ENCODE results near the gene ATP6V1F.

ATP6V1F gene

DNA sequence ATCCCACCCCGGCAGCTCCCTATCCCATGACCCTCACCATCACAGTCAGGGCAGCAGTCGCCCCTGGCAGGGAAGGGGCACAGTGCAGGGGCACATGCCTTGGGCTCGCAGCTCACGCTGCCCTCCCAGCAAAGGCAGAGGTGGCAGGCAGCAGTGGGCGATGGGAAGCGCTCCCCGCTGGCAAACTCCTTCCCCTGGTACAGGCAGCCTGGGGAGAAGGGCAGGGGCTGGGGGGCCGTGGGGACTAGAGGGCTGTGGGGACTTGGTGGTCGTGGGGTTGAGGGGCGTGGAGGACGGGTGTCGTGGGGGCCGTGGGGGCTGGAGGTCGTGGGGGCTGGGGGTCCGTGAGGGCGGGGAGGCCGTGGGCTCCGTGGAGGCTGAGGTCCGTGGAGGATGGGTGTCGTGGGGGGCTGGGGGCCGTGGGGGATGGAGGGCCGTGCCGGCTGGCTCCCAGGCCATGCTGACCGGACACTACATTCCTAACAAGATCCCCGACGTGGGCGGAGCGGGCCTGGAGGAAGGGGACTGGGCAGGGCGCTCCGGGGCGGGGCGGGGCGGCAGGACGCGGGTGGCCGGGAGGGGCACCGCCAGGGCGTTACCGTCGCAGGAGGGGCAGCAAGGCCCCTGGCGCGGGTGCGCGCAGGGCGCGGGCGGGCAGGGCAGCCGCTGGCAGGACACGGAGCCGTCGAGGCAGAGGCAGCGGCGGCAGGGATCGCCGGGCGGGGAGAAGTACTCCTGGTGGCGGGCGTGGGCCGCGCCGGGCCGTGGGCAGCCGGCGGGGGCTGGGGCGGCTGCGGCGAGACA lies 27.9 kb downstream of the ATP6V1F start:
- Histone ChIP-seq H3K9ac (ENCODE audit: low read length) (no peak overlapping the region), H3K9me3 (ENCODE audit: control insufficient read depth, low read length) (no peaks in the 10 kb centered on the region), H3K4me1 (ENCODE audit: control insufficient read depth, insufficient read depth, low read length) (no peaks in the 10 kb centered on the region), H3K4me3 (ENCODE audit: low read length) (no peak overlapping the region), H3K27me3 (replicated peaks; ENCODE audit: control insufficient read depth, insufficient read depth, low read length) (peaks cover 16% of the 10 kb centered on the region), H3K36me3 (ENCODE audit: control insufficient read depth, insufficient read depth, low read length, severe bottlenecking) (no peaks in the 10 kb centered on the region)
- DNase-seq (ENCODE audit: low read depth): peak; percentile 63

DNA sequence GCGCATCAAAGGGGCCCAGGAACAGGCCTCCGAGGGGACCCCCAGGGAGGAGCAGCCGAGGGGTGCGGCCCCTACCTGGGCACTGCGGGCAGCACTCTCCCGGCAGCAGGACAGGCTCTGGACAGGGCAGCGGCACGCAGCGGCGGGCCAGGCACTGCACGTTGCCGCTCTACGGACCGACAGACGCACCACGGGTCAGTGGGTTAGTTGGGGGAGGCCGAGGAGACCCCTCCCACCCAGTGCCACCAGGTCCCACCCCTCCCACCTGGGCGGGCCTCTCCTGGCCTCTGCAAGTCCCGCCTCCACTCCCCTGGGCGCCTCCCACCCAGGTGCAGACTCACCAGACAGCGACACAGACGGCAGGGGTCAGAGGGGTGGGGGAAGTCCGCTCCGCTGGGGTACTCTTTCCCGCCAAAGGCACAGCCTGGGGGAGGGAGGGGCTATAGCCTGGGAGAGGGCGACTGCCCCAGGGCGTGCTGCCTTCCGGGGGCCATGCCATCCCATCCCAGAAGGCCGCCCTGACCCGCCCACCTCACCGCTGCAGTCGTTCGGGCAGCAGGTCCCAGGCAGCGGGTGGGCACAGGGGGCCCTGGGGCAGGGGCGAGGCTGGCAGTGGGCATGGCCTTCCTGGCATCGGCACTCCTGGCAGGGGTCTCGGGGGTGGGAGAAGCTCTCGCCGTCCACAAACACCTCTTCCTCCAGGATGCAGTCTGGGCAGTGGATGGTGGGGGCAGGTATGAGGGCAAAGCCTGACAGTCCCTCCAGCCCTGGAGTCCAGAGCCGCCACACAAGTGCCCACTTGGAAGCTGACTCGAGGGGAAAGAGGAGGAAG lies 28.7 kb downstream of the ATP6V1F start:
- Histone ChIP-seq H3K27me3 (replicated peaks; ENCODE audit: control insufficient read depth, insufficient read depth, low read length) (peaks cover 11% of the 10 kb centered on the region), H3K36me3 (ENCODE audit: control insufficient read depth, insufficient read depth, low read length, severe bottlenecking) (no peaks in the 10 kb centered on the region), H3K9ac (ENCODE audit: low read length) (no peak overlapping the region), H3K4me3 (ENCODE audit: low read length) (no peak overlapping the region), H3K4me1 (ENCODE audit: control insufficient read depth, insufficient read depth, low read length) (no peaks in the 10 kb centered on the region), H3K9me3 (ENCODE audit: control insufficient read depth, low read length) (no peaks in the 10 kb centered on the region)
- DNase-seq (ENCODE audit: low read depth): no peak

- DNase-seq (ENCODE audit: low read depth): no peak
- H3K4me3 ChIP-seq (ENCODE audit: low read length): no peak overlapping the region
- H3K36me3 ChIP-seq (ENCODE audit: control insufficient read depth, insufficient read depth, low read length, severe bottlenecking): no peaks in the 10 kb centered on the region
- peaks cover 11% of the 10 kb centered on the region for H3K27me3 ChIP-seq (replicated peaks; ENCODE audit: control insufficient read depth, insufficient read depth, low read length)
- no peaks in the 10 kb centered on the region for H3K9me3 ChIP-seq (ENCODE audit: control insufficient read depth, low read length)
- no peak overlapping the region for H3K9ac ChIP-seq (ENCODE audit: low read length)
- H3K4me1 ChIP-seq (ENCODE audit: control insufficient read depth, insufficient read depth, low read length): no peaks in the 10 kb centered on the region
Measured at GRCh38 chr7:128891942-128892269, 29.2 kb downstream of the ATP6V1F start.

- H3K9me3 ChIP-seq (ENCODE audit: control insufficient read depth, low read length): no peaks in the 10 kb centered on the region
- H3K36me3 ChIP-seq (ENCODE audit: control insufficient read depth, insufficient read depth, low read length, severe bottlenecking): no peaks in the 10 kb centered on the region
- DNase-seq (ENCODE audit: low read depth): no peak
Measured at GRCh38 chr7:128892521-128893250, 30.0 kb downstream of the ATP6V1F start.

GRCh38 chr7:128893251-128894100 lies 30.8 kb downstream of the ATP6V1F start:
- H3K9ac ChIP-seq (ENCODE audit: low read length): no peak overlapping the region
- no peaks in the 10 kb centered on the region for H3K36me3 ChIP-seq (ENCODE audit: control insufficient read depth, insufficient read depth, low read length, severe bottlenecking)
- no peak overlapping the region for H3K4me3 ChIP-seq (ENCODE audit: low read length)
- H3K4me1 ChIP-seq (ENCODE audit: control insufficient read depth, insufficient read depth, low read length): peaks cover 10% of the 10 kb centered on the region
- H3K27me3 ChIP-seq (replicated peaks; ENCODE audit: control insufficient read depth, insufficient read depth, low read length): peaks cover 10% of the 10 kb centered on the region
- no peaks in the 10 kb centered on the region for H3K9me3 ChIP-seq (ENCODE audit: control insufficient read depth, low read length)
- no peak for DNase-seq (ENCODE audit: low read depth)

More at GRCh38 chr7:128892521-128893250, 30.0 kb downstream of the ATP6V1F start:
- Histone ChIP-seq H3K4me1 (ENCODE audit: control insufficient read depth, insufficient read depth, low read length) (peaks cover 3% of the 10 kb centered on the region), H3K9ac (ENCODE audit: low read length) (no peak overlapping the region), H3K4me3 (ENCODE audit: low read length) (no peak overlapping the region), H3K27me3 (replicated peaks; ENCODE audit: control insufficient read depth, insufficient read depth, low read length) (peaks cover 11% of the 10 kb centered on the region)

- H3K4me3 ChIP-seq (ENCODE audit: low read length): no peak overlapping the region
- no peak for DNase-seq (ENCODE audit: low read depth)
- H3K9me3 ChIP-seq (ENCODE audit: control insufficient read depth, low read length): peaks cover 3% of the 10 kb centered on the region
- H3K27me3 ChIP-seq (replicated peaks; ENCODE audit: control insufficient read depth, insufficient read depth, low read length): peaks cover 6% of the 10 kb centered on the region
- peaks cover 10% of the 10 kb centered on the region for H3K4me1 ChIP-seq (ENCODE audit: control insufficient read depth, insufficient read depth, low read length)
- no peaks in the 10 kb centered on the region for H3K36me3 ChIP-seq (ENCODE audit: control insufficient read depth, insufficient read depth, low read length, severe bottlenecking)
- H3K9ac ChIP-seq (ENCODE audit: low read length): no peak overlapping the region
Measured at GRCh38 chr7:128894101-128894440, 31.4 kb downstream of the ATP6V1F start.

DNA sequence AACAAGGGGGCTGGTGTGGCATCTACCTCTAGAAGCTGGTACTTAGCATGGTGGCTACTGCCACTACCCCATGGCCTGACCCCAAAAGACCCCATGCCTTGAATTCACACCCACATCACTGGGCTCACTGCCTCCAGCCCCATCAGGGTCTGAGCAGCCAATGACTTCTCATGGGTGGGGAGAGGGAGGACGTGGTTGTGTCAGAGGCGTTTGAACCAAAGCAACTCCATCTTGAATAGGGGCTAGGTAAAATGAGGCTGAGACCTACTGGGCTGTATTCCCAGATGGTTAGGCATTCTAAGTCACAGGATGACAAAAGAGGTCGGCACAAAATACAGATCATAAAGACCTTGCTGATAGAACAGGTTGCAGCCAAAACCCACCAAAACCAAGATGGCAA lies 32.7 kb downstream of the ATP6V1F start:
- no peak overlapping the region for H3K9ac ChIP-seq (ENCODE audit: low read length)
- no peaks in the 10 kb centered on the region for H3K36me3 ChIP-seq (ENCODE audit: control insufficient read depth, insufficient read depth, low read length, severe bottlenecking)
- peaks cover 11% of the 10 kb centered on the region for H3K9me3 ChIP-seq (ENCODE audit: control insufficient read depth, low read length)
- H3K4me1 ChIP-seq (ENCODE audit: control insufficient read depth, insufficient read depth, low read length): peaks cover 10% of the 10 kb centered on the region
- no peak overlapping the region for H3K4me3 ChIP-seq (ENCODE audit: low read length)
- H3K27me3 ChIP-seq (replicated peaks; ENCODE audit: control insufficient read depth, insufficient read depth, low read length): peaks cover 3% of the 10 kb centered on the region
- DNase-seq (ENCODE audit: low read depth): no peak

GRCh38 chr7:128899392-128899791 lies 36.7 kb downstream of the ATP6V1F start:
- DNase-seq (ENCODE audit: low read depth): no peak
- Histone ChIP-seq H3K4me1 (ENCODE audit: control insufficient read depth, insufficient read depth, low read length) (peaks cover 18% of the 10 kb centered on the region), H3K9ac (ENCODE audit: low read length) (no peak overlapping the region), H3K36me3 (ENCODE audit: control insufficient read depth, insufficient read depth, low read length, severe bottlenecking) (no peaks in the 10 kb centered on the region), H3K4me3 (ENCODE audit: low read length) (no peak overlapping the region), H3K27me3 (replicated peaks; ENCODE audit: control insufficient read depth, insufficient read depth, low read length) (no peaks in the 10 kb centered on the region), H3K9me3 (ENCODE audit: control insufficient read depth, low read length) (peaks cover 11% of the 10 kb centered on the region)

- H3K36me3 ChIP-seq (ENCODE audit: control insufficient read depth, insufficient read depth, low read length, severe bottlenecking): no peaks in the 10 kb centered on the region
- no peak overlapping the region for H3K9ac ChIP-seq (ENCODE audit: low read length)
- H3K27me3 ChIP-seq (replicated peaks; ENCODE audit: control insufficient read depth, insufficient read depth, low read length): no peaks in the 10 kb centered on the region
- H3K9me3 ChIP-seq (ENCODE audit: control insufficient read depth, low read length): peaks cover 11% of the 10 kb centered on the region
- DNase-seq (ENCODE audit: low read depth): no peak
- H3K4me1 ChIP-seq (ENCODE audit: control insufficient read depth, insufficient read depth, low read length): peaks cover 18% of the 10 kb centered on the region
- H3K4me3 ChIP-seq (ENCODE audit: low read length): no peak overlapping the region
Measured at GRCh38 chr7:128900237-128900636, 37.6 kb downstream of the ATP6V1F start.

DNA sequence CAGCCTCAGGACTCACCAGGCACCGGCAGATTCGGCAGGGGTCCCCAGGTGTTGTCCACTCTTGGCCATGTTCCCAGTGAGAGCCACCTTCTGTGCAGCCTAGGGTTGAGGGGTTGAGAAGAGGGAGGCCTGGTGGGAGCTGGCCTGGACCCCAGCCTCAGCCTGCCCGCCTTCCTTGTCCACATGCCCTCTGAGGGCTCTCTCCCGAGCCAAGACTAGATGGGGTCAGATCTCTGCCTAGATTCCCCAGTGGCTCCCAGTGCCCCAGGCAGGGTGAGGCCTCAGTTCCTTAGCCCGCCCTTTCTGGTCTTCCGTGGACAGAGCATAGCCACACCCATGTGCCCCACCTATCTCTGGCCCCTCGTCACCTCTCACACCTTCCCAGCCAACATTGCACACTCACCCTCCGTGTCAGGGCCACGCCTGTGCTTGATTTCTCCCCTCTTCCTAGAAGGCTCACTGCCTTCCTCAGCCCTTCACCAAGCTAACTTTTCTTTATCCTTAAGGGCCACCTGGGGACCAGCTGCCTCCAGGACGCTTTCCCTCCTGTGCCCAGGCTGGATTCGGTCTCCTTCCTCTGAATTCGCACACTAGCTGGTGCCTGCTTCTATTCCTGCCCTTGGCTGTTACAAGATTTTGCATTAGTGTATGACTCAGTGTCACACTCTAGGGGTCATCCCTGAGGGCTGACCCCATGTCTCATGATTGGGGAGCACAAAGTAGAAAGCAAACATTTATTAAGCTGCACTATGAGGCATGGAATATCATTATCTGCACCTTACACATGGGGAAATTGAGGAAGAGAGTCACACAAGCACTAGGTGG lies 40.3 kb downstream of the ATP6V1F start:
- Histone ChIP-seq H3K4me1 (ENCODE audit: control insufficient read depth, insufficient read depth, low read length) (peaks cover 13% of the 10 kb centered on the region), H3K9me3 (ENCODE audit: control insufficient read depth, low read length) (peaks cover 11% of the 10 kb centered on the region), H3K9ac (ENCODE audit: low read length) (no peak overlapping the region), H3K4me3 (ENCODE audit: low read length) (no peak overlapping the region), H3K36me3 (ENCODE audit: control insufficient read depth, insufficient read depth, low read length, severe bottlenecking) (no peaks in the 10 kb centered on the region), H3K27me3 (replicated peaks; ENCODE audit: control insufficient read depth, insufficient read depth, low read length) (peaks cover 20% of the 10 kb centered on the region)
- no peak for DNase-seq (ENCODE audit: low read depth)

All from adipocyte (in vitro differentiated cells).